Large intestine (tissue), 12 donors: ENCODE data around the gene PRR29. TPM values are rescaled to one million over a fixed set of nuclear protein-coding genes. Genes with fewer than 3 reads are reported as not detected.
A peak's percentile ranks its signal among the peaks of the same experiment; 100 is the strongest.

Experiments used
- DNase-seq, 2 donors: peaks; one replicate each; pipeline versions ENCODE4 v3.0.0 to v3.0.0-alpha.2; 2013
- H3K27ac ChIP-seq: one replicate; pipeline ENCODE4 v1.5.1; 2013; ENCODE audit warnings: low read length
- H3K27me3 ChIP-seq: 2 replicates; pipeline ENCODE4 v1.6.1; 2013; ENCODE audit warnings: low read length; ENCODE audit not compliant: control insufficient read depth, insufficient read depth
- H3K36me3 ChIP-seq: 2 replicates; pipeline ENCODE4 v1.6.1; 2013; ENCODE audit warnings: low read length; ENCODE audit not compliant: control insufficient read depth, insufficient read depth
- H3K4me1 ChIP-seq: one replicate; pipeline ENCODE4 v1.6.1; 2013; ENCODE audit warnings: low read length; ENCODE audit not compliant: control insufficient read depth, insufficient read depth
- H3K4me3 ChIP-seq: one replicate; pipeline ENCODE4 v1.5.1; 2013; ENCODE audit warnings: low read length
- H3K9me3 ChIP-seq: one replicate; pipeline ENCODE4 v1.6.1; 2013; ENCODE audit warnings: mild to moderate bottlenecking, low read depth, low read length, moderate library complexity; ENCODE audit not compliant: control insufficient read depth
- WGBS: methylation state at CpG from one replicate; pipeline ENCODE4 v1.1.5; 2013; ENCODE audit warnings: low lambda C conversion rate; ENCODE audit not compliant: insufficient coverage; 5-methylcytosine and 5-hydroxymethylcytosine counted together
- long read RNA-seq, 11 donors: transcript quantifications; one replicate each; lab custom pipeline, GENCODE V29; 2026
- polyA plus RNA-seq: library from polyadenylated mRNA; unstranded; fragments of 120-200 nt; gene quantifications from one replicate; pipeline ENCODE4 v1.2.1, GENCODE V29; 2013

PRR29 gene
- polyA plus RNA-seq, result 1.2 TPM
- long read RNA-seq, donor 1, partial matches to known transcripts, result 0 of 2 reads
- long read RNA-seq, donor 1, other reads (novel, unspliced or antisense), result 0 of 2 reads
- long read RNA-seq, donor 2, partial matches to known transcripts, result 0 of 3 reads
- long read RNA-seq, donor 2, other reads (novel, unspliced or antisense), result 0 of 3 reads
- long read RNA-seq, donor 3, result 0 reads
- long read RNA-seq, donor 4, result 0 reads
- long read RNA-seq, donor 5, partial matches to known transcripts, result 0 of 3 reads
- long read RNA-seq, donor 5, other reads (novel, unspliced or antisense), result 0 of 3 reads
- long read RNA-seq, donor 6, partial matches to known transcripts, result 0 of 3 reads
- long read RNA-seq, donor 6, other reads (novel, unspliced or antisense), result 0 of 3 reads
- long read RNA-seq, donor 7, partial matches to known transcripts, result 0 of 2 reads
- long read RNA-seq, donor 7, other reads (novel, unspliced or antisense), result 0 of 2 reads
- long read RNA-seq, donor 8, transcript PRR29-206 (1 exons, 1,637 nt), result major isoform, 6 of 6 reads
- long read RNA-seq, donor 8, partial matches to known transcripts, result 0 of 6 reads
- long read RNA-seq, donor 8, other reads (novel, unspliced or antisense), result 0 of 6 reads
- long read RNA-seq, donor 9, partial matches to known transcripts, result 0 of 1 reads
- long read RNA-seq, donor 9, other reads (novel, unspliced or antisense), result 0 of 1 reads
- long read RNA-seq, donor 10, partial matches to known transcripts, result 0 of 2 reads
- long read RNA-seq, donor 10, other reads (novel, unspliced or antisense), result 0 of 2 reads
- long read RNA-seq, donor 11, partial matches to known transcripts, result 0 of 2 reads
- long read RNA-seq, donor 11, other reads (novel, unspliced or antisense), result 0 of 2 reads

DNA sequence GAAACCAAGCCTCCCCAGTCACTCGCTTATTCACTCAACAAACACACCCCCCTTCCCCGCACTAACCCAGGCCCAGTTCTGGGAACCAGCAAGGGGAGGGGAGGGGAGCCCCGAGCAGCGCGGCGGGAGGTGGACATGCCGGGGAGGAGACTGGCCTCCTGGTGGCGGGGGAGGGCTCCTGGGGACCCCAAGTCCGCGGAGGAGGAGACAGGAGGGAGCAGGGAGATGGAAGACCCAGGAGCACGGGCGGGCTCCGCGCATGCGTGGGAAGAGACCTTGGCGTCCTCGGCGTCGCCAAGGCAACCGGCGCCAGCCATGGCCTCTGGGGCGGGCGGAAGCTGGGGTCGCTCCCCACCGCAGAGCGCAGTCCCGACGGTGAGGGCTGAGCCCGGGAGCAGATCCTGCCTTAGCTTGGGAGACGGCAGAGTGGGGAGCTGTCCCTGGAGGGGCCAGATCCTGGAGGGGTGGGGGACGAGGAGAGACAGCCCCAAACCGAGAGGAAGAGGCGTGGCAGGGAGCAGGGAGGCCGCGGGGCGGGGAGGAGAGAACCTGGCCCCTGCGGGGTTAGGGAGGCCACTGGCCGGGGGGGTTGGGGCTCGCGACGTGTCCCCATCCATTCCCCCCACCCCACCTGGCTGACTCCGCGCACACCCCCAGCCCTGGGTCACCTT is at the start of gene PRR29:
PRR29 (plus strand) TSS at position 302 of the 671 bp plus-strand sequence; CDS start at position 316, 14 bp downstream.
- peak; percentile 67 to 78 for DNase-seq
- Histone ChIP-seq H3K36me3 (no peaks in the 10 kb centered on the region), H3K27ac (no peak within 1 kb of the TSS), H3K27me3 (peaks cover 25% of the 10 kb centered on the region), H3K9me3 (no peaks in the 10 kb centered on the region), H3K4me3 (peak within 1 kb of the TSS; percentile 69), H3K4me1 (peaks cover 16% of the 10 kb centered on the region)
- no CpG with 5 or more reads among the region's 43 CpGs for WGBS

DNA sequence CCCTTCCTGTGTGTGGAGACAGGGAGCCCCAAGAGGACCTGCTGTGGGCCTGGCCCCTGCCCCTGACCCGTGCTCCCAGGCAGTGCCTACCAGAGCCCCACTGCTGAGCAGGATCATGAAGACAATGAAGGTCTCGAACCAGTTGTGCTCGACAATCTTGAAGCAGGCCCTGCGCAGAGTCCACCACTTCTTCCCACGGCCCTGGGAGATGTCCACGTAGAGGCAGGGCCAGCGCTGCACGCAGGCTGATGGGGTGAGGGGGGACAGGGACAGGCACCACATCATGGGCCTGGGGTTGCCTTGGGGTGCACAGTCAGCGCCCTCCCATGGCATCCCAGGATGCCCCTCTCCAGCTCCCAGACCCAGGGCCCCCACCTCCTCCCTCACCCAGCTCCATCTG is 49.6 kb upstream of the PRR29 start:
- Histone ChIP-seq H3K27ac (no peak overlapping the region), H3K4me3 (no peak overlapping the region), H3K36me3 (no peaks in the 10 kb centered on the region), H3K4me1 (no peaks in the 10 kb centered on the region), H3K9me3 (no peaks in the 10 kb centered on the region), H3K27me3 (peaks cover 2% of the 10 kb centered on the region)
- no peak for DNase-seq
- no CpG with 5 or more reads among the region's 9 CpGs for WGBS

DNA sequence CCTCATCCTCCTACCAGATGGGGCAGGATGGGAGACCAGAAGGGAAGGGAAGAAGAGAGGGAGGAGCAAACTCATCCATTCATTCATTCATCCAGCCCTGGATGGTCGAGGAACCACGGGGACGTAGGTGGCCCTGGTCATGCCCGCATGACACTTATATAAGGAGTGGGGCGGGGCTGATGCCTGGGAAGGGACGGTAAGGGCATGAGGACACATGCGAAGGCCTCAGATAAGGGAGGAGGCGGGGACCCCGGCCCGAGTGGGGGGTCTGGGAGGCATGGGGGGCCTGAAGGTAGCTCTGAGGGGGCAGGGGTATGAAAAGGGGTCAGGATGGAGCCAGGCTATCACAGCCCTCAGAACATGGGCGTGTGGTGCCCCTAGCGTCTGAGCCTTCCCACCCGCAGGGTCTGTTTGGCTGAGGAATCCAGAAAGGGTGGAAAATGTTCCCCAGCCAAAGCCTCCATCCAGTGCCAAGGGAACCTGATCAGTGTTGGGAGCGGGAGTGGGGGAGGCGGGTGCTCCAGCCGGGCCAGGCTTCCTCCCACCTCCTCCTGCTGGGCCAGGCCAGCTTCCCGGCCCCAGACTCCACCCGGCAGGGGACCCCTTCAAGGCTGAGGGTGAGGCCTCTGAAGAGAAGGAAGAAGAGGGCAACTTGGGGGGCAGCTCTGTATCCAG is 48.4 kb upstream of the PRR29 start:
- no peaks in the 10 kb centered on the region for H3K9me3 ChIP-seq
- no peaks in the 10 kb centered on the region for H3K36me3 ChIP-seq
- no peak overlapping the region for H3K27ac ChIP-seq
- H3K27me3 ChIP-seq, result peaks cover 7% of the 10 kb centered on the region
- no peak for DNase-seq
- no peaks in the 10 kb centered on the region for H3K4me1 ChIP-seq
- no CpG with 5 or more reads among the region's 18 CpGs for WGBS
- H3K4me3 ChIP-seq, result no peak overlapping the region

DNA sequence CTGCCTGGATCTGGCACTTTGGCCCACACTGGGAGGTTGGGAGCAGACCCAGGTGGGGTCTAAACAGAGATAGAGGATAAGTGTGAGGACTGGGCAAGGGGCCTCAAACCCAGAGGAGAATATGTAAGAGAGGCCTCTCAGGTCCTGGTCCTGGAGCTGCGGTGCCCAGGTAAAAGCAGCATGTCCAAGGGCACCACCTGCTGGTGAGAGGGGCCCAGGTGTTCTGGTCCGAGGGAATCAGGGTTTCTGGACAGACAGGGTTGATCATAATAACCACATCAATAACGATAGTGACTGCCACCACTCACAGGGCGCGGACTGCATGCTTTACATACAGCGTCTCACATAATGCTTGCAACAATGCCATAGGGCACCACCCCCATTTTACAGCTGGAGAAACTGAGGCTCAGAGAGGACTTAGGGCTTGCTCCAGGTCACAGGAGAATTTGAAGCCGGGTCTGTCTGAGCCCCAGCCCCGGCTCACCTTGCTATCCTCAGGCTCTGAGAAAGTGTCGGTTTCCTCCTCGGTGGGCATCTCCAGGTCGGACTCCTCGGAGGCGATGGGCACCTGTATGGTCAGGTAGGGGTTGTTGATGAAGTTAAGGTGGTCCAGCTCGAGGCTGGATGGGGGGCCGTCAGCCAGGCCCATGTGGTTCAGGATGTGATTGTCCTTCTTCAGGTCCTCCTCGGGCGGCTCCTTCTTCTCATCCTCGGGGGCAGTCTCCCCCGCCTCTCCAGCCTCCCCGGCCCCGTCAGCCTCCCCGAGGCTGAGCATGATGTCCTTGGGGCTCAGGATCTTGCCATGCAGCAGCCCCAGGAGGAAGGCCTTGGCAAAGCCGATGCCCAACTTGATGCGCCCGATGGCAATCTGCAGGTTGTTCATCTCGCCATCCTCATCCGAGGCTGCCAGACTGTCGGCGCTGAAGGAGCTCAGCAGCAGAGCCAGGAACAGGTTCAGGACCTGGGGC is 46.9 kb upstream of the PRR29 start:
- H3K4me1 ChIP-seq, result no peaks in the 10 kb centered on the region
- H3K27ac ChIP-seq, result no peak overlapping the region
- peaks cover 7% of the 10 kb centered on the region for H3K27me3 ChIP-seq
- DNase-seq, result peak; percentile 28 to 42
- WGBS, result no CpG with 5 or more reads among the region's 29 CpGs
- H3K36me3 ChIP-seq, result no peaks in the 10 kb centered on the region
- H3K9me3 ChIP-seq, result no peaks in the 10 kb centered on the region
- H3K4me3 ChIP-seq, result no peak overlapping the region

DNA sequence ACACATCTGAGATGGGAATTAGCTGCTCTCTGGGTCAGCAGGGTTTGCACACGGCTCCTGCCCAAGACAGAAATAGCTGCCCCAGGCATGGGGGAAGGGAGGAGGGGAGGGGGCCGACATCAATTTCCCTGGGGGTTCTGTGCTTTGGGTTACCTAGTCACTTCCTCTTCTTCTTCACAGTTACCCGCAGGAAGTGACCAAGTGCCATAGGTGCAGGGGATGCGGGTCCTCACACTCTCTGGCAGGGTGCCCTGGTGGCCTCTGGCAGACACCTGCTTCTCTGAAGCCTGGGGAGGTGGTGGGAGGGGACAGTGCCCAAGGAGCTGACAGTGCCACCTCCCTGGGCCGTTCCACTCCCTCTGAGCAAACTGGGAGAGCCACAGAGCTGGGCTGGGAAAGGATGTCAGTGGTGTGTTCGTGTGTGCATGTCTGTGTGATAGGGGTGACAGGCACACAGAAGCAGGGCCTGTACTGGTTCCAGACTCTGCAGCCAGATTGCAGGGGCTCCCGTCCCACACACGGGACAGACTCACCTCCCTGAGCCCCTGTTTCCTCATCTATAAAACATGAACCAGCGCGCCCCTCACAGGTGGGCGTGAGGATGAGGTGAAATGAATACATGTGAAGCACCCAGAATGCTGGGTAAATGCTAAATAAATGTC is 43.6 kb upstream of the PRR29 start:
- Histone ChIP-seq H3K27me3 (peaks cover 7% of the 10 kb centered on the region), H3K9me3 (no peaks in the 10 kb centered on the region), H3K36me3 (no peaks in the 10 kb centered on the region), H3K27ac (no peak overlapping the region), H3K4me3 (no peak overlapping the region), H3K4me1 (no peaks in the 10 kb centered on the region)
- no CpG with 5 or more reads among the region's 11 CpGs for WGBS
- no peak for DNase-seq

DNA sequence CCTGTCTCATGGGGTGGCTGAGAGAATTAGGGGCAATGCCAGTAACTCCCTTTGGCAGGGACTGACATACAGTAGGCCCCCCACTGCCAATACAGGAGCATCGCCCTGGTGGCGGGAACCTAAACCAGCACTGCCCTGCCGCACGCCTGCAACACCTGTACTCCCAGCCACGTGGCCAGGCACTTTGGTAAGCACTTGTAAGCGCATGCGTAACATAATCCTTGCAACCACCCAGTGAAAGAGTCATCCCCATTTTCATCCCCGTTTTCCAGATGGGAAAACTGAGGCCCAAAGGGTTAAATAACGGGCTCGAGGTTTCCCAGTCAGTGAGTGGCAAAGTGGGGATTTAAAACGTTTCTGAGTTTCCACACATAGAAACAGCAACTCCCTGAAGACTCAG is 42.9 kb upstream of the PRR29 start:
- no peak overlapping the region for H3K27ac ChIP-seq
- WGBS, result no CpG with 5 or more reads among the region's 11 CpGs
- no peak for DNase-seq
- H3K4me3 ChIP-seq, result no peak overlapping the region
- no peaks in the 10 kb centered on the region for H3K9me3 ChIP-seq
- H3K27me3 ChIP-seq, result peaks cover 12% of the 10 kb centered on the region
- no peaks in the 10 kb centered on the region for H3K4me1 ChIP-seq
- no peaks in the 10 kb centered on the region for H3K36me3 ChIP-seq

DNA sequence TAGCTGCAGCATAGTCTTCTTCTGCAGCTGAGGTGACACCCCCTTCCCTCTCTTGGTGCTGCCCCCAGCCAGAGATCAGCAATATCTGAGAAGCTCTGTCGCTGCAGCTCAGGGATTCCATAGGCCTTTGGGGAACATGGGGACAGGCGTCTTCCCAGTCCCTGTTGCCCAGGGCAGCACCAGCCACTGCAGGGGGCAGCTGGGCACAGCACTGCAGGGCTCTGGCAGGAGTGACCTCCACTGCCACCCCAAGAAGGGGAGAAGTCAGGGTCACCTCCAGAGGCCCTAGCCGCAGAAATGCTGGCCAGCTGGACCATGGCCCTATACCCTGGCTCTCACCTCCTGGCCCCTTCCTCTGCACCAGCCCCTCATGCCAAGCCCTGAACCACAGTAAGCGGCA is 42.4 kb upstream of the PRR29 start:
- H3K27ac ChIP-seq, result no peak overlapping the region
- H3K36me3 ChIP-seq, result no peaks in the 10 kb centered on the region
- H3K4me3 ChIP-seq, result no peak overlapping the region
- no CpG with 5 or more reads among the region's 4 CpGs for WGBS
- H3K9me3 ChIP-seq, result no peaks in the 10 kb centered on the region
- peaks cover 17% of the 10 kb centered on the region for H3K27me3 ChIP-seq
- no peak for DNase-seq
- H3K4me1 ChIP-seq, result no peaks in the 10 kb centered on the region

DNA sequence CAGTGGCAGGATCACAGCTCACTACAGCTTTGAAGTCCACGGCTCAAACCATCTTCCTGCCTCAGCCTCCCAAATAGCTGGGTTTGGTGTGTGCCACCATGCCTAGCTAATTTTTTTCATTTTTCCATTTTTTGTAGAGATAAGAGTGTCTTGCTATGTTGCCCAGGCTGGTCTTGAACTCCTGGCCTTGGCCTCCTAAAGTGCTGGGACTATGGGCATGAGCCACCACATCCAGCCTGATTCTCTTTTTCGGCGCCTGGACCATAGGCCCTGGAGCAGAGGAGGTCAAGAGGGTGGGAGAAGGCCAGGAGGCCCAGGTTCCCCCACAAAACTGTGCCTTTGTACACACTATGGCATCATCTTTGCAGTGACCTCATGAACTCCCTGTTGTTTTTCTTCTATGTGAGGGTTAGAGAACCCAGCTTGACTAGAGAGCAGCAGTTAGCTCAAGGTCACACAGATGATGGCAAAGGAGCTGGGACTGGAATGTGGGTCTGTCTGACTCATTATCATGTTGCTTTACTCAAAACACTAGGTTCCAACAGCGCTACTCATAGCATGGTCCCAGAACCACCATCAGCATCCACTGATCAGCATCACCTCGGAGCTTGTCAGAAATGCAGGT is 41.7 kb upstream of the PRR29 start:
- DNase-seq, result no peak
- H3K36me3 ChIP-seq, result no peaks in the 10 kb centered on the region
- no peak overlapping the region for H3K27ac ChIP-seq
- H3K4me1 ChIP-seq, result peaks cover 4% of the 10 kb centered on the region
- H3K27me3 ChIP-seq, result peaks cover 18% of the 10 kb centered on the region
- H3K4me3 ChIP-seq, result no peak overlapping the region
- H3K9me3 ChIP-seq, result no peaks in the 10 kb centered on the region
- WGBS, result no CpG with 5 or more reads among the region's 5 CpGs
